ENCODE results near the gene CETN3. TPM values are rescaled to one million over a fixed set of nuclear protein-coding genes. Genes with fewer than 3 reads are reported as not detected.

CETN3 gene
- total RNA-seq, 6 experiments from 2014 or later: 19.6 to 29.3 (median 24.8) TPM

DNA sequence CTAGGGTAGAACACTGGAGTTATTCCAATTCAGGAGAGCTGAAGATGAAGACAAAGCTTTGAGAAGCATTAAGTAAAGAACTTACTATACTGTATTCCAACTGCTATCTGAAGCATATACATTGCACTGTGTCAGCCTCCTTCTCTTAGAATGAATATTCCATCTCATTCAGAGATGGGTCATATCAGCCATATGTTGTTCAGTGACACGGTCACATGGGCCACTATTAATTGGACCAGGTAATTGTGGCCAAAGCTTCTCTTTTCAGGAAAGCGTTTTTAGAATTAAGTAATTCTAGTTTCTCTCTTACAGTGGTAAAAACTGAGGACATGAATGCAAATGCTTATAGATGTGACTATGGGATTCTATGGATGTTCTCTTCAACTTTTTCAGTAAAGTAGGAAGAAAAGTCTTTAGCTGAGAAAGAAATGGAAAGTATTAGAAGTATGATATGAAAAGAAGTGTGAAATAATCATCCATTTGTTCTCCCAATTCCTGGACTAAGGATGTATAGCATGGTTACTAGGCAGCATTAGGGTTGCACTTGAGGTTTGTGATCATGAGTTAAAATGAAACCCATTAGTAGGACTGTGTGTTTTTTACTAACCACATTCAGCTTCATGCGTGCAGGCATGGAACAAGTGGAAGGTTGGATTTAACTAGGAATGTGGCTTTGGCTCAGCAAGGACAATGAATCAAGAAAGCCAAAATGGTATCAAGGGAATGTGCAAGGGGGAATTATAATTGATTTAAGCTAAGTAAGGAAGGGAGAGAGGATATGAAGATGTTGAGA lies 40.9 kb downstream of the CETN3 start:
- Mint-ChIP-seq H3K9me3 (no peaks in the 10 kb centered on the region; the same call in 1 of the 2 replicates), H3K4me3 (no peak overlapping the region), H3K27me3 (ENCODE audit: insufficient read depth) (no peaks in the 10 kb centered on the region), H3K4me1 (ENCODE audit: low read depth) (no peaks in the 10 kb centered on the region), H3K36me3 (ENCODE audit: low read depth) (no peaks in the 10 kb centered on the region), H3K27ac (no peak overlapping the region)
- no peak for DNase-seq
- TF ChIP-seq, protein P1, sequence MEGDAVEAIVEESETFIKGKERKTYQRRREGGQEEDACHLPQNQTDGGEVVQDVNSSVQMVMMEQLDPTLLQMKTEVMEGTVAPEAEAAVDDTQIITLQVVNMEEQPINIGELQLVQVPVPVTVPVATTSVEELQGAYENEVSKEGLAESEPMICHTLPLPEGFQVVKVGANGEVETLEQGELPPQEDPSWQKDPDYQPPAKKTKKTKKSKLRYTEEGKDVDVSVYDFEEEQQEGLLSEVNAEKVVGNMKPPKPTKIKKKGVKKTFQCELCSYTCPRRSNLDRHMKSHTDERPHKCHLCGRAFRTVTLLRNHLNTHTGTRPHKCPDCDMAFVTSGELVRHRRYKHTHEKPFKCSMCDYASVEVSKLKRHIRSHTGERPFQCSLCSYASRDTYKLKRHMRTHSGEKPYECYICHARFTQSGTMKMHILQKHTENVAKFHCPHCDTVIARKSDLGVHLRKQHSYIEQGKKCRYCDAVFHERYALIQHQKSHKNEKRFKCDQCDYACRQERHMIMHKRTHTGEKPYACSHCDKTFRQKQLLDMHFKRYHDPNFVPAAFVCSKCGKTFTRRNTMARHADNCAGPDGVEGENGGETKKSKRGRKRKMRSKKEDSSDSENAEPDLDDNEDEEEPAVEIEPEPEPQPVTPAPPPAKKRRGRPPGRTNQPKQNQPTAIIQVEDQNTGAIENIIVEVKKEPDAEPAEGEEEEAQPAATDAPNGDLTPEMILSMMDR (IDR thresholded peaks at IDR 0.05): no peak

- Mint-ChIP-seq H3K36me3 (ENCODE audit: low read depth) (no peaks in the 10 kb centered on the region), H3K27ac (no peak overlapping the region), H3K27me3 (ENCODE audit: insufficient read depth) (no peaks in the 10 kb centered on the region), H3K4me1 (ENCODE audit: low read depth) (no peaks in the 10 kb centered on the region), H3K4me3 (no peak overlapping the region), H3K9me3 (no peaks in the 10 kb centered on the region; the same call in 1 of the 2 replicates)
- no peak for DNase-seq
- TF ChIP-seq, protein P1 (IDR thresholded peaks at IDR 0.05): no peak
Measured at GRCh38 chr5:90367879-90368278, 41.7 kb downstream of the CETN3 start.

GRCh38 chr5:90366948-90367347 lies 42.6 kb downstream of the CETN3 start:
- H3K4me1 Mint-ChIP-seq (ENCODE audit: low read depth): no peaks in the 10 kb centered on the region
- DNase-seq: no peak
- no peak overlapping the region for H3K4me3 Mint-ChIP-seq
- H3K27me3 Mint-ChIP-seq (ENCODE audit: insufficient read depth): no peaks in the 10 kb centered on the region
- TF ChIP-seq, protein P1 (IDR thresholded peaks at IDR 0.05): no peak
- no peak overlapping the region for H3K27ac Mint-ChIP-seq
- no peaks in the 10 kb centered on the region for H3K36me3 Mint-ChIP-seq (ENCODE audit: low read depth)
- no peaks in the 10 kb centered on the region; the same call in 1 of the 2 replicates for H3K9me3 Mint-ChIP-seq

DNA sequence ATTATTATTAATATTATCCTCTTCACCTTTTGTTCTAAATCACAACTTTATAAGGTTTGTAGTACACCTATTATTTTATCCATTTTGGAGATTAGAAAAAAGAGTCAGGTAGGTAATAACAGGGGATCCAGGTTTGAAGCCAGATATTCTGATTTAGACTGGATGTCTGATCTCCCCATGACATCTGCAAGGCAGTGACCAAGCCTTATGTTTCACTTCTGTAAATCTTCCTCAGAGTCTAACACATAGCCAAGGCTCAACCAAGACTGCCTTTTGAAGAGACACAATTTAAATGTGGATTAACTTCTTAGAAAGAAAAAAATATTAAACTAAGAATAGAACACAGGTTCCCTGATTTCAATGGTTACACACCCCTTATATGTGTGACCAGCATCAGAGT lies 44.2 kb downstream of the CETN3 start:
- Mint-ChIP-seq H3K36me3 (ENCODE audit: low read depth) (no peaks in the 10 kb centered on the region), H3K9me3 (no peaks in the 10 kb centered on the region), H3K4me1 (ENCODE audit: low read depth) (no peaks in the 10 kb centered on the region), H3K27ac (no peak overlapping the region), H3K4me3 (no peak overlapping the region), H3K27me3 (ENCODE audit: insufficient read depth) (no peaks in the 10 kb centered on the region)
- DNase-seq: no peak
- TF ChIP-seq, protein P1 (IDR thresholded peaks at IDR 0.05): no peak

DNA sequence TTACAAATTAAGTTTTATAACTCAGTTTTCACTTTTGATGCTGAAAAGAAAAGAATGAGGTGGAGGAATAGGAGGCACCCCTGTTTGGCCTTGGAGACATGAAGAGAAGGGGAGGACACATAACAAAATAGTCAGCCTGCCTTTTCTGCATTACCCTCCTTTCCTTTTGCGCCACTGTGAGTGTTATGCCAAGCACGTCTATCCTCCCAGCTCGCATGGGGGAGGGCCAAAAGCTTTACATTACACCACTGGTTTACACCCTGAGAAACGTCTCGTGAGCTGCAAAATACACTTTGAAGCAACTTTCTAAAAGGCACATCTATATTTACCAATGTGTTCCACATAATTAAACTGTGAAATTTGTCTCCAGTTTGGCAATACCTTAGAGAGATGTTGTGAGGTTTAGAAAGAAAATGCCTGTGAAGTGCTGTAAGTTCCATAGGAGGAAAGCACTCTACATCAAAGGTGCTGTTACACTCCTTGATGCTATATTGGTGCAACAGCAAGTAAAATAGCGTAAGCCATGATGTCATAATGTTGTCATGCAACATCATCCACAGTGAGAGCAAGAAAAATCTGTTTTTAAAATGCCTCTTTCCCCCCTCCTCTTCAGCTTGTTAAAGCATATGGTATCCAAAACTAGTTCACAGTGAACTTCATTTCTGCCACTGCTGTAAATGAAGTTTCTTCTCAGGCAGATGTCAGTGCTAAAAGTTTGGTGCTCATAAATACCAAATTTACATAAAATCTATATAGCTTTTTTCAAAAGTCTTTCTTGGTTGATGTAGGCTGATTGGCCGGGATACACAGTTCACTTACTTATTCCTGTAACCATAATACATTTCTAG lies 50.3 kb downstream of the CETN3 start:
- no peaks in the 10 kb centered on the region for H3K27me3 Mint-ChIP-seq (ENCODE audit: insufficient read depth)
- no peaks in the 10 kb centered on the region for H3K9me3 Mint-ChIP-seq
- TF ChIP-seq, protein P1 (IDR thresholded peaks at IDR 0.05): no peak

More for the DNA sequence above, 50.3 kb downstream of the CETN3 start:
- Mint-ChIP-seq H3K27ac (no peak overlapping the region), H3K4me3 (no peak overlapping the region), H3K36me3 (ENCODE audit: low read depth) (no peaks in the 10 kb centered on the region), H3K4me1 (ENCODE audit: low read depth) (no peaks in the 10 kb centered on the region)
- DNase-seq: no peak

Data from HFFc6 (cell line).